ENCODE measurements around the gene SPSB2. TPM values are rescaled to one million over a fixed set of nuclear protein-coding genes. Genes with fewer than 3 reads are reported as not detected.

The SPSB2 gene
- total and polyA plus RNA-seq, 9 of the 15 experiments (the other 6 are each of a cell fraction or from before 2014, with no cell fraction given): 0.10 to 10.6 (median 1.9) TPM

DNA sequence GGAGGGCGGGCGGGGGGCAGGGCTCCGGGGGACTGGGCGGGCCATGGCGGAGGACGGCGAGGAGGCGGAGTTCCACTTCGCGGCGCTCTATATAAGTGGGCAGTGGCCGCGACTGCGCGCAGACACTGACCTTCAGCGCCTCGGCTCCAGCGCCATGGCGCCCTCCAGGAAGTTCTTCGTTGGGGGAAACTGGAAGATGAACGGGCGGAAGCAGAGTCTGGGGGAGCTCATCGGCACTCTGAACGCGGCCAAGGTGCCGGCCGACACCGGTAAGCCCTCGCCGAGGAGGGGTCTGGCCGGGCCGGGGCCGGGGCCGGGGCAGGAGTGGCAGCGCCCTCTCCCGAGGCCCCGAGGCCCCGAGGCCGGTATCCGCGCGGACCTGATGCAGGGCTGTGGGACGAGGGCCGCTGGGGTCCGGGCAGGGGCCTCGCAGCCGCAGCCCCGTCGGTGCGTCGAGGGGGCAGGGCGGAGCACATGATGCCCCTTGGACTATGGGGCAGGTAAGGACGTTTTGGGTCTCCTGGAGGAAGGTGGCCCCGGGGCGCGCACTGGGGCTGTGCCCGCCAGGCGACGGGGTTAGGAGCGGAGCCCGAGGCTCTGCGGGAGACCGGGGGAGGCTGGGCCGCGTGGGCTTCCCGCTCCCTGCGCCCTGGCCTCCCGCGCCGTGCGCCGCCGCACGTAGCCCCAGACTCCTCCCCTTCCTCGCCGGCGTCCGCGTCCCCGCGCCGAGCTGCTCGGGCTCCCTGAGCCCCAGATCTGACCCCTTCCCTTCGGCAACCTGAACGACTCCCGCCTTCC is 5.5 kb downstream of the SPSB2 start, which contains the start of gene TPI1:
TSS of gene TPI1 (plus strand) at position 119 of the 798 bp plus-strand sequence. CDS start at position 155, 36 bp downstream.
- POLR2A ChIA-PET: interaction anchor here (0.5 to 11.3 kb wide), 26 partner anchors 13 to 1051 kb away, joined by 3 to 174 read pairs (median 4); partner anchors contain the start of genes C12orf57, CDCA3, PTMS and RNU7-1
- peak; percentile 39 to 46; a peak in 2 of 4 replicates for TF ChIP-seq SIN3A (IDR thresholded peaks at IDR 0.05; ENCODE audit: borderline replicate concordance in 2 of 2, control insufficient read depth in 1 of 2, low read depth in 2 of 2, low read length in 2 of 2)
- TF ChIP-seq SREBF2 (CRISPR knock-in tag; IDR thresholded peaks at IDR 0.05): no peak
- peak; percentile 49 for TF ChIP-seq HNRNPLL (IDR thresholded peaks at IDR 0.05; ENCODE audit: low read depth, low read length, poor library complexity, severe bottlenecking)
- no peak for TF ChIP-seq FOXA1 (IDR thresholded peaks at IDR 0.05; ENCODE audit: borderline replicate concordance)
- no peak for TF ChIP-seq HMG20B (CRISPR knock-in tag; IDR thresholded peaks at IDR 0.05)
- TF ChIP-seq PRDM10 (IDR thresholded peaks at IDR 0.05; ENCODE audit: partially characterized antibody): no peak
- no peak for TF ChIP-seq RAD51 (IDR thresholded peaks at IDR 0.05; ENCODE audit: borderline replicate concordance, low read depth)
- peak; percentile 97 for TF ChIP-seq POLR2H (tag; IDR thresholded peaks at IDR 0.05; ENCODE audit: low read depth)
- peak; percentile 42; the same call in 1 of the 2 replicates for TF ChIP-seq CREM (IDR thresholded peaks at IDR 0.05; ENCODE audit: low read depth)
- TF ChIP-seq TAF15 (IDR thresholded peaks at IDR 0.05; ENCODE audit: low read depth, low read length): 0 out of 2 replicates have a peak, but pooled peaks have one; percentile 38
- peak; percentile 85 for TF ChIP-seq GTF2A2 (tag; IDR thresholded peaks at IDR 0.05)
- TF ChIP-seq TAF7 (tag; IDR thresholded peaks at IDR 0.05): peak; percentile 71; the same call in 1 of the 2 replicates
- no peak for TF ChIP-seq ZNF717 (CRISPR knock-in tag; IDR thresholded peaks at IDR 0.05)
- TF ChIP-seq ZNF175 (CRISPR knock-in tag; IDR thresholded peaks at IDR 0.05; ENCODE audit: low read depth): no peak
- no peak for TF ChIP-seq WHSC1 (IDR thresholded peaks at IDR 0.05; ENCODE audit: low read length)
- TF ChIP-seq CBX1 (IDR thresholded peaks at IDR 0.05; ENCODE audit: low read depth): 0 out of 2 replicates have a peak, but pooled peaks have one; percentile 72
- TF ChIP-seq SMARCB1 (IDR thresholded peaks at IDR 0.05; ENCODE audit: insufficient read length, low read depth): no peak
- TF ChIP-seq HNRNPK (IDR thresholded peaks at IDR 0.05; ENCODE audit: low read depth, low read length, poor library complexity, severe bottlenecking): peak; percentile 26

More for the DNA sequence above, 5.5 kb downstream of the SPSB2 start, which contains the start of gene TPI1:
- H4K20me1 ChIP-seq (replicated peaks; ENCODE audit: control insufficient read depth, insufficient read depth, low read length): peaks cover 47% of the 10 kb centered on the region
- peak within 1 kb of the TSS; percentile 96 for H3K4me3 ChIP-seq
- H3K4me1 ChIP-seq (replicated peaks in 1 of 2; ENCODE audit: control insufficient read depth in 2 of 2, insufficient read depth in 2 of 2, low read length in 2 of 2): peaks cover 33 to 53% of the 10 kb centered on the region in 2 experiments; a peak in 4 of 5 replicates
- intact Hi-C loops (cut with micrococcal nuclease): loop anchor here (5.0 kb wide), 1 partner anchor 75 kb away; the partner anchor contains the start of genes C12orf57 and RNU7-1
- BruUV-seq (replicated peaks): no TSS peak
- in situ Hi-C loops (cut with MboI): loop anchor here (5.0 kb wide), 1 partner anchor 75 kb away; the partner anchor contains the start of genes C12orf57 and RNU7-1
- H3K9me1 ChIP-seq (ENCODE audit: control insufficient read depth, insufficient read depth, low read length): no peaks in the 10 kb centered on the region
- WGBS (ENCODE audit: insufficient coverage, low coverage, missing lambda C conversion rate): under 1% methylated on average over 27 of the region's 86 CpGs
- peak within 1 kb of the TSS; percentile 74 for H2AFZ ChIP-seq (ENCODE audit: low read depth, low read length)
- H3K79me2 ChIP-seq (ENCODE audit: control insufficient read depth, insufficient read depth, low read length): peaks cover 46% of the 10 kb centered on the region
- peak within 1 kb of the TSS; percentile 94 for H3K27ac ChIP-seq (ENCODE audit: extremely low read depth, low read depth, low read length)
- H3K9ac ChIP-seq (ENCODE audit: insufficient read depth in 1 of 2, low read depth in 2 of 2, low read length in 2 of 2): peak within 1 kb of the TSS; percentile 87 to 98
- no peaks in the 10 kb centered on the region for H3K9me3 ChIP-seq (replicated peaks; ENCODE audit: control insufficient read depth, insufficient read depth, low read depth, low read length)
- no peaks in the 10 kb centered on the region for H3K27me3 ChIP-seq (ENCODE audit: control insufficient read depth in 2 of 2, insufficient read depth in 2 of 2, low read length in 2 of 2)
- no peak for FAIRE-seq
- H3K4me2 ChIP-seq (ENCODE audit: insufficient read depth, low read length): peak within 1 kb of the TSS; percentile 87
- DNase-seq (ENCODE audit: extremely low read depth in 1 of 4, low spot score in 3 of 4): peak; percentile 78 to 91 (median 81)
- ATAC-seq: peak; percentile 83
- H3K36me3 ChIP-seq (ENCODE audit: control insufficient read depth, insufficient read depth, low read length): peaks cover 69% of the 10 kb centered on the region
- CTCF ChIA-PET (ENCODE audit: low intra/inter-chr PET ratio): interaction anchor here (1.1 kb wide), 1 partner anchor 97 kb away, joined by 3 read pairs; no protein-coding TSS in a partner anchor

Measured in K562 (cell line).